ENCODE measurements around the gene IFIT3.
"Not testable (repeated sequence)": the region's sequence is repeated elsewhere in the genome, so short reads cannot be mapped to it uniquely, and the experiment has no call there.

The IFIT3 gene, protein sequence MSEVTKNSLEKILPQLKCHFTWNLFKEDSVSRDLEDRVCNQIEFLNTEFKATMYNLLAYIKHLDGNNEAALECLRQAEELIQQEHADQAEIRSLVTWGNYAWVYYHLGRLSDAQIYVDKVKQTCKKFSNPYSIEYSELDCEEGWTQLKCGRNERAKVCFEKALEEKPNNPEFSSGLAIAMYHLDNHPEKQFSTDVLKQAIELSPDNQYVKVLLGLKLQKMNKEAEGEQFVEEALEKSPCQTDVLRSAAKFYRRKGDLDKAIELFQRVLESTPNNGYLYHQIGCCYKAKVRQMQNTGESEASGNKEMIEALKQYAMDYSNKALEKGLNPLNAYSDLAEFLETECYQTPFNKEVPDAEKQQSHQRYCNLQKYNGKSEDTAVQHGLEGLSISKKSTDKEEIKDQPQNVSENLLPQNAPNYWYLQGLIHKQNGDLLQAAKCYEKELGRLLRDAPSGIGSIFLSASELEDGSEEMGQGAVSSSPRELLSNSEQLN

DNA sequence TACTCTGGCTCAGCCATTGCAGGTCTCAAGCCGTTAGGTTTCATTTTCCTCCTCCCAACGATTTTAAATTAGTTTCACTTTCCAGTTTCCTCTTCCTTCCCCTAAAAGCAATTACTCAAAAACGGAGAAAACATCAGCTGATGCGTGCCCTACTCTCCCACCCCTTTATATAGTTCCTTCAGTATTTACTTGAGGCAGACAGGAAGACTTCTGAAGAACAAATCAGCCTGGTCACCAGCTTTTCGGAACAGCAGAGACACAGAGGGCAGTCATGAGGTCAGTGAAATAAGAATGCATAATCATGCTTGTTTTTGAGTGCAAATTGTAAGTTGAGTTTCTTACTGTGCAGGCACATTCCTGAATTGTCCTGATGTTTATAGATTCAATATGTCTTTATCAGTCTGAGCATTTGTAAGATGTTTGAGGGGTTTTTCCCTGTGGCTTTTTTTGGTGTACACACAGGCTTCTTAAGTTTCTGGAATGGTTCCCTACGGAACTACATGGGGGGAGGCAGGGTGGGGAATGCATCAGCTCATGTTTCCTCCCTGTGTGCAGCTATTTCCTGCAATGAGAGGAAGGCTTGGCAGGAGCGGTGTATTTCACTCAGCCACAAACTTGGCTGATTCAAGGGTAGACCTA, at the start of gene IFIT3:
IFIT3 (plus strand) TSS at position 195 of the 639 bp plus-strand sequence; CDS start at position 272, 77 bp downstream.
- no peak for DNase-seq

- DNase-seq, result no peak
These were observed 49.7 kb upstream of the IFIT3 start for GRCh38 chr10:89278034-89278535.

GRCh38 chr10:89278900-89279392, 48.9 kb upstream of the IFIT3 start:
- DNase-seq, result no peak

GRCh38 chr10:89279421-89279869, 48.4 kb upstream of the IFIT3 start:
- no peak for DNase-seq

GRCh38 chr10:89280508-89280907, 47.3 kb upstream of the IFIT3 start:
- no peak for DNase-seq

DNA sequence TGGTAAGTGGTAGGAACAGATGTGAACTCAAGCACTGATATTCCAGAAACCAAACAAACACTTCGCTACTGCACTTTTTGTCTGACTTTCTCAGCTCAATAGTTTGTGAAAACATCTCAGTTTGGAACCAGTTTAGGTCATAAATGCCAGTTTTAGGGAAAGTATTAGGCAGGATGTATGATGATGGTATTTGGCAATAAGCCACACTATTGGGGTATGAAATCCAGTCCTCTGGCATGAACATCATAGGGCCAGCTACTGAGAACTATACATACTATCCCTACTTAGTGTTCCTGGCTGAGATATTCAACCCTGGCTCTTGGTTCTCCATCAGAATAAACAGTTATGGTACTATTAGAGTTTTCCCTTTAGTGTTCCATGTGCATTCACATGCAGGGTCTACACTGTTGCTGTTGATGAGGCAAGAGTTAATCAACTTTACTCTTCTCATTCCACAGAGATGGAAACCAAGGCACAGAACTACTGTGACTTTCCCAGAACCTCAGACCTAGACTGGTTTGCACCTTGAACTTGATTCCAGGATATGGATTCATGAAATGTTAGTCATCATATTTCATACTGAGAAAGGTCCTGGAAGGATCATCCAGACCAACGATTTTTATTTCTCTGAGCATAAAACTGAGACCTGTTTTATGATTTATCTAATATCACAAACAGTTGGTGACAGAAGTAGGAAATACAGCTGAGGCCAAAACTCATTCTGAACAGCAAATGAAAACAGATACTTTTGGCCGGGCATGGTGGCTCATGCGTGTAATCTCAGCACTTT, 46.0 kb upstream of the IFIT3 start:
- no peak for DNase-seq

- no peak for DNase-seq
These were observed 44.5 kb upstream of the IFIT3 start for GRCh38 chr10:89283025-89283935.

DNA sequence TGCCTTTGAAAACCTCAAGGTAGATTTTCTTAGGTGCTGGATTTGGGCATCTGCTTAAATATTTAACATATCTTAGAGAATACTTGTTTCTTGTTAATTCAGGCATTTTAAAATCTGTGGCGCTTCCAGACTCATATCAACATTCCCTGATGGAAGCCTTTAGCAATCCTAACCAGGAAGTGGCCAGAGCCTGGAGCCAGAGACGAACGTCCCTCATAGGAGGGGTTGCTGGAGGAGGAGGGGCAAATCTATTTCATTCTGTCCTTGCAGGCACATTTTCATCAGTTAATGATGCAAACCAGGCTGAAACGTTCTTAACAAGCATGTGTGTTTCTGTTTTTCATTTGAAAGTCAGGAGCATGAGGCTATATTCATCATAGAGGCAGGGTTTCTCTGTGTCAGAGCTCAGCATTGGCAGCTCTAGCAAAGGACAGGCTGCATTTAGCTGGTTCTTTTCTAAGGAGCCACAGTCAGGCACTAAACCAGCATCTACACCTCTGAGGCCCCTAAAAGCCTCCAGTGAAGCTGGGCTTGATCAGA, 43.8 kb upstream of the IFIT3 start:
- DNase-seq, result no peak

- DNase-seq, result not testable (repeated sequence)
These were observed 43.1 kb upstream of the IFIT3 start for GRCh38 chr10:89284711-89285110.

DNA sequence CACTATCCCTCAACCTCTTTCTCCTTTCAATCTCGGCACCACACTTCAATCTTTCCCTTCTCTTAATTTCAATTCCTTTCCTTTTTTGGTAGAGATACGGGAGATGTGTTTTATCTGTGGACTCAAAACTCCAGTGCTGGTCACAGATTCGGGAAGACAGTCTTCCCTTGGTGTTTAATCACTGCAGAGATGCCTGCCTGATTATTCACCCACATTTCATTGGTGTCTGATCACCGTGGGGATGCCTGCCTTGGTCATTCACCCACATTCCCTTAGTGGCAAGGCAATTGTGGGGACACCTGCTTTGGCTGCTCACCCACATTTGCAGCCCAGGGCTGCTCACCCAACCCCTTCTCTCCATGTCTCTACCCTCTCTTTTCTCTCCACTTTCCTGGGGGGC, 42.5 kb upstream of the IFIT3 start:
- DNase-seq, result not testable (repeated sequence)

- no peak for DNase-seq
These were observed 33.0 kb upstream of the IFIT3 start for GRCh38 chr10:89294721-89295239.

DNA sequence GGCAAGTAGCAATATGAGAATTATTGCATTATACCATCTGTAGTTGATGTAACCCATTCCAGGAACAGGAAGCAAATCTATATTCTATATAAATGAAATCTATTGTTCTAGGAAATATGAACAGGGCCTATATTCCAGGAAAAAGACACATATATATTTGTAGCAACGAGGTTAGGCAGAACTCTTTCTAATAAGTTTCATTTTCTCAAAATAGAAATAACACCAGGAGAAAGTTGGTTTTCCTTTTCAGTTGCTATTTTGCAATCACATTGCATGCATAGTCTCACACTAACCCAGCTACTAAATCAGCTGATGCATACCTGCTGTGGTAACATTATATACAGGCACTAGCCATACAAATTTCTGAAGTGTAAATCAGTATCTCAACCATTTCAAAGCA, 32.2 kb upstream of the IFIT3 start:
- DNase-seq, result no peak

DNA sequence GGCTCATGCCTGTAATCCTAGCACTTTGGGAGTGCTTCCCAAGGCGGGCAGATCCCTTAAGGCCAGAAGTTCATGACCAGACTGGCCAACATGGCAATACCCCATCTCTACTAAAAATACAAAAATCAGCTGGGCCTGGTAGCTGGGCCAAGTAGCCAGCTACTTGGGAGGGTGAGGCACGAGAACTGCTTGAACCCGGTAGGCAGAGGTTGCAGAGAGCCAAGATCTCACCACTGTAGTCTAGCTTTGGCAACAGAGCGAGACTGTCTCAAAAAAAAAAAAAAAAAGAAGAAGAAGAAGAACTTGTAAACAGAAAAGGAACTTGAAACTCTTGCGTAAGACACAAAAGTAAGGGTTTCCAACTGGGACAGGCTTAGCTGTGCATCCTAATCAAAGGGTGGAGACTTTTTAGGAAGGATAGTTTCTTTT, 31.6 kb upstream of the IFIT3 start:
- no peak for DNase-seq

GRCh38 chr10:89297356-89297755, 30.4 kb upstream of the IFIT3 start:
- DNase-seq, result no peak

- no peak for DNase-seq
These were observed 30.0 kb upstream of the IFIT3 start for GRCh38 chr10:89297791-89298190.

DNA sequence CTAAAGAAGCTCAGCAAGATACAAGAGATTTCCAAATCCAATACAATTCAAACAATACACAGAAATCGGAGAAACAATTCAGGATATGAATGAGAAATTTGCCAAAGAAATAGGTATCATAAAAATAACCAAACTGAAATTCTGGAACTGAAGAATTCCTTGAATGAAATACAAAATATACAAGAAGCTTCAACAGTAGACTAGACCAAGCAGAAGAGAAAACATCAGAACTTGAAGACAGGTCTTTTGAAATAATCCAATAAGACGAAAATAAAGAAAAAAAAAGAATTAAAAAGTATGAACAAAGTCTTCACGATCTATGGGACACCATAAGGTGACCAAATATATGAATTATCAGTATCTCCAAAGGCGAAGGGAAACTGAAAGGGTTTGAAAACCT, 28.8 kb upstream of the IFIT3 start:
- DNase-seq, result no peak

- DNase-seq, result no peak
These were observed 26.6 kb upstream of the IFIT3 start for GRCh38 chr10:89301232-89301631.

DNA sequence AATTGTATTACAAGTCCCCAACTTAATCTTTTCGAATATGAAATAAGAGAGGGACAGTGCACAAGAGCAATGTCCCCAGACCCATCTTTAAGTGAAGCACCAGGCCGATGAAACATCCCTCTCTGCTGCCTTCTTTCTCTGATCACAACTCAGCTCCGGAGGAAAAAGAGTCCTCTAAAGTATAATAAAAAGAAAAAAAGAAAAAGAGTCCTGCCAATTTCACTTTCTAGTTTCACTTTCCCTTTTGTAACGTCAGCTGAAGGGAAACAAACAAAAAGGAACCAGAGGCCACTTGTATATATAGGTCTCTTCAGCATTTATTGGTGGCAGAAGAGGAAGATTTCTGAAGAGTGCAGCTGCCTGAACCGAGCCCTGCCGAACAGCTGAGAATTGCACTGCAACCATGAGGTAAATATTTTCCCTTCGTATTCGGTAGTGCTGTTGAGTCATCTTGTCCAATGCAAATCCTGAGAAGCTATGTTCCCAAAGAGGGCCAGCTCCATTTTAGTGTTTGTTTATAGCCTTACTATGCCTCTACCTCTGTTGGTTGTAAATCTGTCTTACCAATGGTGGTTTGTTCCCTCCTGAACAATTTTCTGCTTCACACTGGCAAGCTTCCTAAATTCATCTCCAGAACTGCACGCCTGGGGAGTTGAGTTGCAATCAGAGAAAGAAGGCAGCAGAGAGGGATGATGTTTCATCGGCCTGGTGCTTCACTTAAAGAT, 25.9 kb upstream of the IFIT3 start, which contains the start of gene IFIT2:
IFIT2 (plus strand) TSS at position 326 of the 725 bp plus-strand sequence; CDS start at position 404, 78 bp downstream.
- peak in 1 of 2 experiments; percentile 16 for DNase-seq

DNA sequence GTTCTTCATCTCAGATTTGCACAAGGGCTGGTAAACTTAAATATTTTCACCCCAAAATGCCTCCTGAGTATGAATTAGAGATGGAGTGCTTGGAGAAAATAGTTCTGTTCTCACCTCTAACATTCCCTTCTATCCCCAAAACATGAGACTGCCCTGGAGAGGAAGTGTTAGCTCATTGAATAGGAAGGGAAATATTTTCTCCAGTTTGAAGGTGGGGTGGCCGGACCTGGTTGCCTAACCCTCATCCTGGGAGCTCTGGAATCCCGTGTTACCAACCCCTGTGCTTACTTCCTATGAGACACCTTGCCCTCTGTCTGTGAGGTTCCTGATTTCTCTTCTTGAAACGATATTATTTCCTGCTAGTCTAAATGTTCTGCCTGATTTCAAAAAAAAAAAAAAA, 25.2 kb upstream of the IFIT3 start:
- no peak for DNase-seq

- no peak for DNase-seq
These were observed 24.6 kb upstream of the IFIT3 start for GRCh38 chr10:89303161-89303560.
